ENCODE measurements around the gene NRSN2. TPM values are rescaled to one million over a fixed set of nuclear protein-coding genes. Genes with fewer than 3 reads are reported as not detected.
A peak's percentile ranks its signal among the peaks of the same experiment; 100 is the strongest.
"Not testable (repeated sequence)": the region's sequence is repeated elsewhere in the genome, so short reads cannot be mapped to it uniquely, and the experiment has no call there.

The NRSN2 gene
- total RNA-seq, 4 donors from 2014 or later, result 3.7 to 13.8 (median 7.2) TPM

- intact Hi-C loops (cut with DNase I), result no loop called here
- Histone ChIP-seq H3K9me3 (no peaks in the 10 kb centered on the region), H3K36me3 (no peaks in the 10 kb centered on the region), H3K4me3 (no peak overlapping the region), H3K4me1 (peaks cover 16 to 39% (median 22%) of the 10 kb centered on the region in 3 donors), H3K27ac (no peak overlapping the region), H3K27me3 (no peaks in the 10 kb centered on the region)
- TF ChIP-seq, protein P1, sequence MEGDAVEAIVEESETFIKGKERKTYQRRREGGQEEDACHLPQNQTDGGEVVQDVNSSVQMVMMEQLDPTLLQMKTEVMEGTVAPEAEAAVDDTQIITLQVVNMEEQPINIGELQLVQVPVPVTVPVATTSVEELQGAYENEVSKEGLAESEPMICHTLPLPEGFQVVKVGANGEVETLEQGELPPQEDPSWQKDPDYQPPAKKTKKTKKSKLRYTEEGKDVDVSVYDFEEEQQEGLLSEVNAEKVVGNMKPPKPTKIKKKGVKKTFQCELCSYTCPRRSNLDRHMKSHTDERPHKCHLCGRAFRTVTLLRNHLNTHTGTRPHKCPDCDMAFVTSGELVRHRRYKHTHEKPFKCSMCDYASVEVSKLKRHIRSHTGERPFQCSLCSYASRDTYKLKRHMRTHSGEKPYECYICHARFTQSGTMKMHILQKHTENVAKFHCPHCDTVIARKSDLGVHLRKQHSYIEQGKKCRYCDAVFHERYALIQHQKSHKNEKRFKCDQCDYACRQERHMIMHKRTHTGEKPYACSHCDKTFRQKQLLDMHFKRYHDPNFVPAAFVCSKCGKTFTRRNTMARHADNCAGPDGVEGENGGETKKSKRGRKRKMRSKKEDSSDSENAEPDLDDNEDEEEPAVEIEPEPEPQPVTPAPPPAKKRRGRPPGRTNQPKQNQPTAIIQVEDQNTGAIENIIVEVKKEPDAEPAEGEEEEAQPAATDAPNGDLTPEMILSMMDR (IDR thresholded peaks at IDR 0.05), result no peak
- TF ChIP-seq POLR2A (IDR thresholded peaks at IDR 0.05), result no peak
- DNase-seq, result no peak
- WGBS, 2 donors, result 64 to 96% methylated on average over 2 of the region's 2 CpGs
These were observed 29.8 kb downstream of the NRSN2 start for GRCh38 chr20:376750-377149.

DNA sequence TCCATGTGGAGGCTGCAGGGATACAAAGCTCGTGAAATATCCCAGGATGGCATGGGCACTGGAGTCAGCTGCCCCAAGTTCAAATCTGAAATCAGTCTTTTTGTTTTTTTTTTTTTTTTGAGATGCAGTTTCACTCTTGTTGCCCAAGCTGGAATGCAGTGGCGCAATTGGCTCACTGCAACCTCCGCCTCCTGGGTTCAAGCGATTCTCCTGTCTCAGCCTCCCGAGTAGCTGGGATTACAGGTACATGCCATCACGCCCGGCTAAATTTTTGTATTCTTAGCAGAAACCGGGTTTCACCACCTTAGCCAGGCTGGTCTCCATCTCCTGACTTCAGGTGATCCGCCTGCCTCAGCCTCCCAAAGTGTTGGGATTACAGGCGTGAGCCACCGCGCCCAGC lies 30.7 kb downstream of the NRSN2 start:
- H3K36me3 ChIP-seq; H3K27me3 ChIP-seq; DNase-seq; H3K27ac ChIP-seq; H3K9me3 ChIP-seq; H3K4me3 ChIP-seq; intact Hi-C loops (cut with DNase I): not testable (repeated sequence)
- H3K4me1 ChIP-seq, result peaks cover 7 to 39% (median 20%) of the 10 kb centered on the region in 3 donors
- WGBS, 2 donors, result 85 to 86% methylated on average over 11 to 12 of the region's 12 CpGs

DNA sequence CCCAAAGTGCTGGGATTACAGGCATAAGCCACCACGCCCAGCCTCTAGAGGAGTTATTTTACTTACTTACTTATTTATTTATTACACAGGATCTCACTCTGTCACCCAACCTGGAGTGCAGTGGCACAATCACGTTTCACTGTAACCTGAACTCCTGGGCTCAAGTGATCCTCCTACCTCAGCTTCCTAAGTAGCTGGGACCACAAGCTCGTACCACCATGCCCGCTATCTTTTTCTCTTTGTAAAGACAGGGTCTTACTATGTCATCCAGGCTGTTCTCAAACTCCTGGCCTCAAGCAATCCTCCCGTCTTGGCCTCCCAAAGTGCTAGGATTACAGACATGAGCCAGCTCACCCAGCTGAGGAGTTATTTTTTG lies 32.0 kb downstream of the NRSN2 start:
- Histone ChIP-seq H3K27me3 (no peaks in the 10 kb centered on the region), H3K9me3 (no peaks in the 10 kb centered on the region), H3K36me3 (no peaks in the 10 kb centered on the region), H3K4me1 (peaks cover 0 to 40% (median 12%) of the 10 kb centered on the region in 3 donors), H3K27ac (no peak overlapping the region), H3K4me3 (no peak overlapping the region)
- TF ChIP-seq POLR2A (IDR thresholded peaks at IDR 0.05), result no peak
- TF ChIP-seq, protein P1 (IDR thresholded peaks at IDR 0.05), result no peak
- 70 to 74% methylated on average over 4 to 5 of the region's 5 CpGs for WGBS, 2 donors
- intact Hi-C loops (cut with DNase I), result no loop called here
- no peak for DNase-seq

- 0% methylated on average over 18 to 28 of the region's 93 CpGs for WGBS, 2 donors
- Histone ChIP-seq H3K27me3 (no peaks in the 10 kb centered on the region), H3K4me1 (peaks cover 0 to 55% (median 12%) of the 10 kb centered on the region in 3 donors), H3K9me3 (no peaks in the 10 kb centered on the region), H3K36me3 (no peaks in the 10 kb centered on the region), H3K27ac (peak overlapping the region; percentile 78 to 85 (median 81)), H3K4me3 (peak overlapping the region; percentile 68 to 85 (median 76))
- TF ChIP-seq POLR2A (IDR thresholded peaks at IDR 0.05), result peak in 1 of 4 donors; percentile 28
- TF ChIP-seq, protein P1 (IDR thresholded peaks at IDR 0.05), result no peak
- intact Hi-C loops (cut with DNase I), result no loop called here
- DNase-seq, result no peak
These were observed 34.1 kb downstream of the NRSN2 start for GRCh38 chr20:380763-381580.

GRCh38 chr20:381581-382290 lies 34.8 kb downstream of the NRSN2 start:
- intact Hi-C loops (cut with DNase I), result no loop called here
- Histone ChIP-seq H3K27ac (peak overlapping the region; percentile 78 to 85 (median 81)), H3K4me3 (peak overlapping the region; percentile 68 to 85 (median 76)), H3K27me3 (no peaks in the 10 kb centered on the region), H3K4me1 (peaks cover 0 to 55% (median 12%) of the 10 kb centered on the region in 3 donors), H3K9me3 (no peaks in the 10 kb centered on the region), H3K36me3 (no peaks in the 10 kb centered on the region)
- TF ChIP-seq, protein P1 (IDR thresholded peaks at IDR 0.05), result no peak
- TF ChIP-seq POLR2A (IDR thresholded peaks at IDR 0.05), result peak in 1 of 4 donors; percentile 53
- WGBS, 2 donors, result 0 to 1% methylated on average over 12 to 17 of the region's 49 CpGs
- DNase-seq, result peak; percentile 46
